H1 (cell line): ENCODE measurements around the gene OSM. TPM values are rescaled to one million over a fixed set of nuclear protein-coding genes. Genes with fewer than 3 reads are reported as not detected.

Experiments used
- CTCF ChIA-PET: fragments of 300-600 bp; sonication (Branson Sonifier 250); formaldehyde crosslinking; loops from one replicate; lab custom pipeline; 2021; ENCODE audit not compliant: partially characterized antibody; lab: Charles Lee
- POLR2A ChIA-PET: fragments of 300-600 bp; sonication (Branson Sonifier 250); formaldehyde crosslinking; loops from one replicate; lab custom pipeline; 2021; ENCODE audit warnings: inconsistent platforms; ENCODE audit not compliant: partially characterized antibody; lab: Charles Lee
- DNase-seq, 2 experiments: peaks; one replicate each; pipeline versions ENCODE4 v3.0.0 to v3.0.0-alpha.2; 2010 to 2022; ENCODE audit warnings: low spot score in 2 of 2, low read depth in 1 of 2, mixed read lengths in 1 of 2
- FAIRE-seq: peaks from 2 replicates; lab custom pipeline; 2011; peaks lifted over from hg19 to GRCh38; lab: Jason Lieb, UNC
- H2AFZ ChIP-seq: 2 replicates; pipeline ENCODE4 v1.8.1; 2012; ENCODE audit warnings: low read length, inconsistent platforms
- H2AK5ac ChIP-seq: 2 replicates; pipeline ENCODE4 v1.6.1; 2013; ENCODE audit warnings: low read depth, low read length
- H2BK120ac ChIP-seq: replicated peaks from 2 replicates; pipeline ENCODE3; 2013; ENCODE audit warnings: low read depth, low read length, inconsistent platforms
- H2BK12ac ChIP-seq: 2 replicates; pipeline ENCODE4 v1.6.1; 2013; ENCODE audit warnings: low read depth, low read length
- H2BK15ac ChIP-seq: 2 replicates; pipeline ENCODE4 v1.6.1; 2013; ENCODE audit warnings: low read length
- H2BK20ac ChIP-seq: 2 replicates; pipeline ENCODE4 v1.6.1; 2013; ENCODE audit warnings: low read length
- H2BK5ac ChIP-seq: 2 replicates; pipeline ENCODE4 v1.6.1; 2013; ENCODE audit warnings: low read depth, low read length
- H3K14ac ChIP-seq: 2 replicates; pipeline ENCODE4 v1.6.1; 2013; ENCODE audit warnings: inconsistent platforms; ENCODE audit not compliant: insufficient read length
- H3K18ac ChIP-seq: 2 replicates; pipeline ENCODE4 v1.6.1; 2013; ENCODE audit warnings: low read length; ENCODE audit errors: extremely low read depth
- H3K23ac ChIP-seq: 2 replicates; pipeline ENCODE4 v1.6.1; 2013; ENCODE audit warnings: inconsistent platforms; ENCODE audit not compliant: insufficient read length
- H3K23me2 ChIP-seq: 2 replicates; pipeline ENCODE4 v1.6.1; 2013; ENCODE audit warnings: low read depth, low read length
- H3K27ac ChIP-seq: 2 replicates; pipeline ENCODE4 v1.6.1; 2011; ENCODE audit warnings: low read depth, low read length, inconsistent platforms
- H3K27me3 ChIP-seq, 4 experiments: replicated peaks in 1 of 4; 1 replicate in 1 of 4; 2 replicates in 3 of 4; pipeline versions ENCODE4 v1.6.1 to v1.8.1; 2011 to 2013; ENCODE audit warnings: low read length in 3 of 4, mild to moderate bottlenecking in 3 of 4, inconsistent platforms in 2 of 4, mixed read lengths in 2 of 4, moderate library complexity in 1 of 4; ENCODE audit not compliant: control insufficient read depth in 3 of 4, insufficient read depth in 3 of 4; ENCODE audit errors: extremely low read depth in 1 of 4
- H3K36me3 ChIP-seq, 4 experiments: 2 replicates each; pipeline versions ENCODE4 v1.6.1 to v1.8.1; 2011 to 2013; ENCODE audit warnings: mild to moderate bottlenecking in 4 of 4, low read length in 3 of 4, moderate library complexity in 2 of 4, control low read depth in 1 of 4, inconsistent platforms in 1 of 4; ENCODE audit not compliant: insufficient read depth in 4 of 4, control insufficient read depth in 2 of 4
- H3K4ac ChIP-seq: replicated peaks from 2 replicates; pipeline ENCODE3; 2013; ENCODE audit warnings: low read length, low read depth, mixed read lengths, inconsistent platforms; ENCODE audit not compliant: insufficient read length
- H3K4me1 ChIP-seq, 4 experiments: replicated peaks in 1 of 4; 1 replicate in 1 of 4; 2 replicates in 3 of 4; pipeline versions ENCODE4 v1.6.1 to v1.8.1; 2011 to 2013; ENCODE audit warnings: low read length in 3 of 4, inconsistent platforms in 2 of 4, mixed read lengths in 1 of 4; ENCODE audit not compliant: insufficient read depth in 4 of 4, control insufficient read depth in 3 of 4
- H3K4me2 ChIP-seq, 2 experiments: 2 replicates each; pipeline versions ENCODE4 v1.6.1 to v1.8.1; 2011 to 2013; ENCODE audit warnings: low read depth in 2 of 2, low read length in 2 of 2, control low read depth in 1 of 2, inconsistent platforms in 1 of 2, mild to moderate bottlenecking in 1 of 2; ENCODE audit not compliant: insufficient read depth in 1 of 2
- H3K4me3 ChIP-seq, 4 experiments: fragments of 200-600, 300-600 bp in 1 of 4; sonication (generic), shearing (Covaris generic), sonication (Bioruptor Twin) in 1 of 4; 2 replicates each; pipeline versions ENCODE4 v1.5.1 to v1.8.1; 2011 to 2016; ENCODE audit warnings: low read length in 4 of 4, low read depth in 3 of 4, control low read depth in 2 of 4, inconsistent platforms in 2 of 4, mild to moderate bottlenecking in 2 of 4, mixed read lengths in 1 of 4, moderate library complexity in 1 of 4; ENCODE audit not compliant: insufficient read depth in 2 of 4; ENCODE audit errors: extremely low read depth in 1 of 4
- H3K56ac ChIP-seq: replicated peaks from 2 replicates; pipeline ENCODE3; 2013; ENCODE audit warnings: low read depth, mild to moderate bottlenecking, mixed read lengths, low read length, inconsistent platforms; ENCODE audit not compliant: insufficient read length
- H3K79me1 ChIP-seq: 2 replicates; pipeline ENCODE4 v1.6.1; 2013; ENCODE audit warnings: low read depth, low read length, control low read depth
- H3K79me2 ChIP-seq, 2 experiments: 2 replicates each; pipeline versions ENCODE4 v1.6.1 to v1.8.1; 2012 to 2013; ENCODE audit warnings: low read length in 2 of 2, mild to moderate bottlenecking in 2 of 2, inconsistent platforms in 1 of 2; ENCODE audit not compliant: insufficient read depth in 2 of 2, control insufficient read depth in 1 of 2
- H3K9ac ChIP-seq, 4 experiments: replicated peaks in 1 of 4; 1 replicate in 1 of 4; 2 replicates in 3 of 4; pipeline versions ENCODE4 v1.6.1 to v1.8.1; 2011 to 2013; ENCODE audit warnings: low read depth in 3 of 4, low read length in 3 of 4, control low read depth in 2 of 4, mild to moderate bottlenecking in 2 of 4, moderate library complexity in 2 of 4, inconsistent platforms in 1 of 4; ENCODE audit errors: extremely low read depth in 1 of 4
- H3K9me3 ChIP-seq, 2 experiments: 2 replicates each; pipeline versions ENCODE4 v1.6.1 to v1.8.1; 2012 to 2013; ENCODE audit warnings: mild to moderate bottlenecking in 2 of 2, moderate library complexity in 2 of 2, control low read depth in 1 of 2, inconsistent platforms in 1 of 2, low read depth in 1 of 2, low read length in 1 of 2, mixed read lengths in 1 of 2; ENCODE audit not compliant: insufficient read depth in 2 of 2
- H4K20me1 ChIP-seq, 2 experiments: replicated peaks in 1 of 2; 2 replicates each; pipeline versions ENCODE3 to v1.8.1; 2011 to 2013; ENCODE audit warnings: inconsistent platforms in 2 of 2, low read length in 2 of 2, mild to moderate bottlenecking in 1 of 2; ENCODE audit not compliant: insufficient read depth in 2 of 2, control insufficient read depth in 1 of 2
- H4K5ac ChIP-seq: 2 replicates; pipeline ENCODE4 v1.6.1; 2013; ENCODE audit warnings: low read length, low read depth, mixed read lengths, inconsistent platforms; ENCODE audit not compliant: insufficient read length
- H4K8ac ChIP-seq: 2 replicates; pipeline ENCODE4 v1.8.0; 2013; ENCODE audit warnings: mild to moderate bottlenecking, moderate library complexity, low read length, inconsistent platforms; ENCODE audit not compliant: insufficient read depth; ENCODE audit errors: extremely low read depth
- H4K91ac ChIP-seq: replicated peaks from 2 replicates; pipeline ENCODE3; 2013; ENCODE audit warnings: low read length, mixed read lengths, inconsistent platforms; ENCODE audit not compliant: insufficient read length
- CBX8 ChIP-seq: fragments of 300-800, 300-1000 bp; sonication (generic); IDR thresholded peaks from 2 replicates; pipeline ENCODE4 v1.7.1; 2016; ENCODE audit warnings: low read depth, low read length, borderline replicate concordance
- GABPA ChIP-seq: IDR thresholded peaks from 2 replicates; pipeline ENCODE4 v1.6.1; 2011; ENCODE audit warnings: mild to moderate bottlenecking, low read length, moderate library complexity, borderline replicate concordance; ENCODE audit not compliant: insufficient read depth
- PHF8 ChIP-seq: fragments of 200-600 bp; sonication (generic); conservative IDR thresholded peaks from 2 replicates; pipeline ENCODE4 v1.7.1; 2012; ENCODE audit warnings: low read depth, mild to moderate bottlenecking, inconsistent platforms, low read length, moderate library complexity
- POU5F1 ChIP-seq: IDR thresholded peaks from 2 replicates; pipeline ENCODE4 v1.6.1; 2011; ENCODE audit warnings: low read depth, mild to moderate bottlenecking, low read length, moderate library complexity
- SP4 ChIP-seq: IDR thresholded peaks from 2 replicates; pipeline ENCODE4 v1.6.1; 2012; ENCODE audit warnings: low read length, inconsistent platforms
- TBP ChIP-seq: IDR thresholded peaks from 2 replicates; pipeline ENCODE4 v1.6.1; 2011; ENCODE audit warnings: low read depth, low read length, improper control_type of control experiment
- ZNF274 ChIP-seq: IDR thresholded peaks from 2 replicates; pipeline ENCODE4 v1.7.0; 2012; ENCODE audit warnings: low read length, borderline replicate concordance; ENCODE audit errors: extremely low read depth
- WGBS, 2 experiments: shearing (Covaris generic) in 1 of 2; methylation state at CpG; one replicate each; pipeline versions ENCODE4 v1.1.6 to v1.1.7; 2013 to 2015; ENCODE audit warnings: low lambda C conversion rate in 2 of 2, mixed read lengths in 2 of 2, inconsistent platforms in 1 of 2, low coverage in 1 of 2, missing lambda C conversion rate in 1 of 2; ENCODE audit not compliant: insufficient replicate concordance in 2 of 2, insufficient coverage in 1 of 2, insufficient read length in 1 of 2; ENCODE audit errors: extremely low coverage in 1 of 2, missing lambda C conversion rate in 1 of 2; 5-methylcytosine and 5-hydroxymethylcytosine counted together
- polyA plus RNA-seq, 7 experiments: library from polyadenylated mRNA; depleted of rRNA in 3 of 7; stranded (reverse) in 5 of 7; unstranded in 2 of 7; fragments of >200 nt in 5 of 7; fragments of 200-250 nt in 2 of 7; gene quantifications; 1 replicate in 5 of 7; 2 replicates in 1 of 7; 4 replicates in 1 of 7; pipeline versions ENCODE4 v1.2.1 to v1.2.3, GENCODE V29; 2011 to 2013; ENCODE audit warnings: missing spikeins in 2 of 7, mixed read lengths in 2 of 7
- total RNA-seq: library from RNA; stranded (reverse); fragmentation: NEBNext Ultra II Directional; extraction: Animal tissue kit (Norgen Biotek cat#: 25700); gene quantifications from 2 replicates; pipeline ENCODE4 v1.2.1, GENCODE V29; 2021

Gene OSM
- total and polyA plus RNA-seq, 2 of the 8 experiments (the other 6 are each of a cell fraction or from before 2014, with no cell fraction given) = not detected

DNA sequence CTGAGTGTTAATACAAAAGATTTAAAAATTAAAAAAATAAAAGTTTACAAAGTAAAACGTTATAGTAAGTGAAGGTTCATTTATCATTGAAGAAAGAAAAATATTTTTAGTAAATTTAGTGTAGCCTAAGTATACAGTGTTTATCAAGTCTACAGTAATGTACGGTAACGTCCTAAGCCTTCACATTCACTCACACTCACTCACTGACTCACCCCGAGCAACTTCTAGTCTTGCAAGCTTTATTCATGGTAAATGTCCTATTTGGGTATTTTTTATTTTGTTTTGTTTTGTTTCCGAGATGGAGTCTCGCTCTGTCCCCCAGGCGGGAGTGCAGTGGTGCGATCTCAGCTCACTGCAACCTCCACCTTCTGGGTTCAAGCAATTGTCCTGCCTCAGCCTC is 13.9 kb upstream of the OSM start:
- Histone ChIP-seq H3K79me2 (no peaks in the 10 kb centered on the region), H2BK12ac (no peak overlapping the region), H2BK15ac (no peak overlapping the region), H3K4me3 (no peak overlapping the region), H3K14ac (no peak overlapping the region), H2AK5ac (no peak overlapping the region), H4K5ac (no peak overlapping the region), H3K56ac (no peak overlapping the region), H3K23ac (no peak overlapping the region), H3K79me1 (no peaks in the 10 kb centered on the region), H3K4me2 (no peak overlapping the region), H3K27ac (no peak overlapping the region), H2BK20ac (no peak overlapping the region), H4K8ac (no peak overlapping the region), H3K4ac (no peak overlapping the region), H2BK120ac (no peak overlapping the region), H3K27me3 (no peaks in the 10 kb centered on the region), H3K9me3 (no peaks in the 10 kb centered on the region), H3K4me1 (peaks cover 0 to 10% (median 3%) of the 10 kb centered on the region in 4 experiments; a peak in 3 of 7 replicates), H4K20me1 (no peaks in the 10 kb centered on the region), H2AFZ (no peak overlapping the region), H3K18ac (no peak overlapping the region), H3K36me3 (no peaks in the 10 kb centered on the region), H2BK5ac (no peak overlapping the region), H3K9ac (no peak overlapping the region), H3K23me2 (no peaks in the 10 kb centered on the region; the same call in 1 of the 2 replicates), H4K91ac (no peak overlapping the region)
- ChIA-PET CTCF (interaction anchor here (1.0 to 5.3 kb wide), 7 partner anchors 7 to 172 kb away, joined by 3 to 35 read pairs (median 3); partner anchors contain the start of genes CASTOR1 and TBC1D10A), POLR2A (interaction anchor here (1.7 kb wide), 1 partner anchor 17 kb away, joined by 3 read pairs; no protein-coding TSS in a partner anchor)
- WGBS, 2 experiments = 93 to 100% methylated on average over 1 to 8 of the region's 8 CpGs
- no peak for TF ChIP-seq CBX8
- no peak for TF ChIP-seq POU5F1
- no peak for TF ChIP-seq TBP
- TF ChIP-seq SP4 = no peak
- no peak for TF ChIP-seq GABPA
- TF ChIP-seq ZNF274 = no peak
- TF ChIP-seq PHF8 = no peak
- DNase-seq (no peak), FAIRE-seq (no peak)
